Spleen (tissue), 11 donors: ENCODE data around the gene C14orf180. TPM values are rescaled to one million over a fixed set of nuclear protein-coding genes. Genes with fewer than 3 reads are reported as not detected.
A peak's percentile ranks its signal among the peaks of the same experiment; 100 is the strongest.

Experiments used
- DNase-seq: peaks from one replicate; pipeline ENCODE4 v3.0.0-alpha.2; 2020
- H3K27ac ChIP-seq, 8 donors: fragments of 200-600 bp; sonication (generic) in 7 of 8; 1 replicate in 4 of 8; 2 replicates in 4 of 8; pipeline versions ENCODE4 v1.5.0 to v1.8.0; 2016 to 2021; ENCODE audit warnings: inconsistent platforms in 4 of 8, mild to moderate bottlenecking in 4 of 8, moderate library complexity in 1 of 8
- H3K27me3 ChIP-seq, 7 donors: fragments of 200-600 bp; sonication (generic) in 6 of 7; replicated peaks in 1 of 7; 1 replicate in 4 of 7; 2 replicates in 3 of 7; pipeline versions ENCODE4 v1.5.0 to v1.8.0; 2016 to 2021; ENCODE audit warnings: inconsistent platforms in 3 of 7, mild to moderate bottlenecking in 1 of 7
- H3K36me3 ChIP-seq, 6 donors: fragments of 200-600 bp; sonication (generic) in 5 of 6; 1 replicate in 4 of 6; 2 replicates in 2 of 6; pipeline versions ENCODE4 v1.5.0 to v1.8.0; 2016 to 2021; ENCODE audit warnings: inconsistent platforms in 2 of 6
- H3K4me1 ChIP-seq, 6 donors: fragments of 200-600 bp; sonication (generic) in 5 of 6; 1 replicate in 3 of 6; 2 replicates in 3 of 6; pipeline versions ENCODE4 v1.5.0 to v1.8.0; 2016 to 2021; ENCODE audit warnings: inconsistent platforms in 3 of 6
- H3K4me3 ChIP-seq, 8 donors: fragments of 200-600 bp; sonication (generic) in 7 of 8; 1 replicate in 4 of 8; 2 replicates in 4 of 8; pipeline versions ENCODE4 v1.5.0 to v1.8.0; 2016 to 2021; ENCODE audit warnings: inconsistent platforms in 4 of 8, mild to moderate bottlenecking in 4 of 8, moderate library complexity in 2 of 8
- H3K9me3 ChIP-seq, 8 donors: fragments of 200-600 bp; sonication (generic) in 7 of 8; 1 replicate in 4 of 8; 2 replicates in 4 of 8; pipeline versions ENCODE4 v1.5.0 to v1.8.0; 2016 to 2021; ENCODE audit warnings: inconsistent platforms in 4 of 8
- CTCF ChIP-seq, 11 experiments: fragments of 200-600 bp in 7 of 11; fragments of 450-650 bp in 4 of 11; sonication (generic) in 4 of 11; IDR thresholded peaks in 8 of 11; conservative IDR thresholded peaks in 3 of 11; 1 replicate in 7 of 11; 2 replicates in 4 of 11; pipeline versions ENCODE4 v1.4.0 to v1.8.0; 2016 to 2021; ENCODE audit warnings: antibody characterized with exemption in 11 of 11, inconsistent platforms in 4 of 11, mild to moderate bottlenecking in 1 of 11
- POLR2A ChIP-seq, 3 donors: fragments of 450-650 bp; IDR thresholded peaks; one replicate each; pipeline ENCODE4 v1.5.1; 2017; ENCODE audit warnings: antibody characterized with exemption in 3 of 3, mild to moderate bottlenecking in 1 of 3
- POLR2AphosphoS5 ChIP-seq, 3 donors: sonication (generic); formaldehyde crosslinking; IDR thresholded peaks; one replicate each; pipeline ENCODE4 v1.5.1; 2017; ENCODE audit warnings: antibody characterized with exemption in 3 of 3
- WGBS, 5 donors: extraction: QIAGEN DNeasy Blood & Tissue Kit in 3 of 5; methylation state at CpG; one replicate each; pipeline versions ENCODE4 v1.1.5 to v1.1.7; 2013 to 2018; 5-methylcytosine and 5-hydroxymethylcytosine counted together
- intact Hi-C: fragments of 100-400 bp; cut with DNase I; formaldehyde crosslinking; loops from one replicate; pipeline ENCODE4 v1.15.0; 2023; ENCODE audit warnings: low total_unique reads
- polyA plus RNA-seq, 3 donors: library from polyadenylated mRNA; stranded (reverse); fragments of 200-250 nt; gene quantifications; one replicate each; pipeline ENCODE4 v1.2.1, GENCODE V29; 2013
- total RNA-seq, 7 donors: library from RNA; depleted of rRNA in 3 of 7; stranded (reverse); fragments of >200 nt in 3 of 7; fragmentation: NEBNext Ultra II Directional in 4 of 7; extraction: Animal tissue kit (Norgen Biotek cat#: 25700) in 4 of 7; gene quantifications; one replicate each; pipeline versions ENCODE4 v1.1.0 to v1.2.1, GENCODE V29; 2016 to 2021
- donor health status: healthy with polysubstance abuse.
- donor health status: DM: no; HTN: no; CAD: no; lungs with moderate emphysema.
- donor health status: DM: no; HTN: no; CAD: no.
- donor health status: Bipolar disorder and iron deficiency.
- donor health status: healthy.
- donor health status: DM: no; HTN: no; CAD: no.
- donor health status: DM: yes; HTN: yes; CAD: no.

The C14orf180 gene
- total and polyA plus RNA-seq, 10 donors, result 0.17 to 0.70 (median 0.28) TPM; not detected in 5

- H3K36me3 ChIP-seq, result no peaks in the 10 kb centered on the region
- WGBS, 5 donors, result 1 to 4% (median 2%) methylated on average over 23 to 27 of the region's 27 CpGs
- TF ChIP-seq POLR2AphosphoS5 (IDR thresholded peaks at IDR 0.05) (peak; percentile 61 to 72 (median 64)), POLR2A (IDR thresholded peaks at IDR 0.05) (no peak), CTCF (IDR thresholded peaks at IDR 0.05 in 8 of 11, conservative IDR thresholded peaks at IDR 0.05 in 3 of 11) (peak; percentile 65 to 96 (median 83))
- H3K4me3 ChIP-seq, result peak overlapping the region in 1 of 8 donors; percentile 18
- no peaks in the 10 kb centered on the region for H3K9me3 ChIP-seq
- intact Hi-C loops, result loop anchor here (5.0 to 10.0 kb wide), 2 partner anchors 427 to 489 kb away; partner anchors contain the start of gene KIF26A
- peaks cover 0 to 58% (median 23%) of the 10 kb centered on the region in 7 donors for H3K27me3 ChIP-seq
- peak; percentile 93 for DNase-seq
- peaks cover 10 to 22% (median 18%) of the 10 kb centered on the region in 6 donors for H3K4me1 ChIP-seq
- H3K27ac ChIP-seq, result peak overlapping the region in 5 of 8 donors; percentile 38 to 63 (median 44)
Observed at GRCh38 chr14:104563742-104564615, 15.6 kb upstream of the C14orf180 start.

- TF ChIP-seq CTCF (IDR thresholded peaks at IDR 0.05 in 8 of 11, conservative IDR thresholded peaks at IDR 0.05 in 3 of 11) (no peak), POLR2AphosphoS5 (IDR thresholded peaks at IDR 0.05) (no peak), POLR2A (IDR thresholded peaks at IDR 0.05) (no peak)
- no peak overlapping the region for H3K4me3 ChIP-seq
- no peak for DNase-seq
- no peaks in the 10 kb centered on the region for H3K9me3 ChIP-seq
- H3K4me1 ChIP-seq, result peaks cover 10 to 22% (median 18%) of the 10 kb centered on the region in 6 donors
- H3K27ac ChIP-seq, result no peak overlapping the region
- 74 to 81% (median 79%) methylated on average over 27 to 30 of the region's 30 CpGs for WGBS, 5 donors
- peaks cover 0 to 67% (median 23%) of the 10 kb centered on the region in 7 donors for H3K27me3 ChIP-seq
- H3K36me3 ChIP-seq, result no peaks in the 10 kb centered on the region
- intact Hi-C loops, result loop anchor here (5.0 to 10.0 kb wide), 2 partner anchors 428 to 490 kb away; partner anchors contain the start of gene KIF26A
Observed at GRCh38 chr14:104564744-104565679, 14.6 kb upstream of the C14orf180 start.

- Histone ChIP-seq H3K27ac (no peak overlapping the region), H3K4me1 (peaks cover 10 to 22% (median 18%) of the 10 kb centered on the region in 6 donors), H3K27me3 (peaks cover 0 to 82% (median 23%) of the 10 kb centered on the region in 7 donors), H3K36me3 (no peaks in the 10 kb centered on the region), H3K9me3 (no peaks in the 10 kb centered on the region), H3K4me3 (no peak overlapping the region)
- DNase-seq, result no peak
- WGBS, 5 donors, result 59 to 74% (median 66%) methylated on average over 27 of the region's 27 CpGs
- TF ChIP-seq CTCF (IDR thresholded peaks at IDR 0.05 in 8 of 11, conservative IDR thresholded peaks at IDR 0.05 in 3 of 11) (no peak), POLR2A (IDR thresholded peaks at IDR 0.05) (no peak), POLR2AphosphoS5 (IDR thresholded peaks at IDR 0.05) (no peak)
- intact Hi-C loops, result loop anchor here (10.0 kb wide), 1 partner anchor 493 kb away; no protein-coding TSS in a partner anchor
Observed at GRCh38 chr14:104567141-104567956, 12.2 kb upstream of the C14orf180 start.
